H7 (cell line): ENCODE data around the gene FAM184A. TPM values are rescaled to one million over a fixed set of nuclear protein-coding genes. Genes with fewer than 3 reads are reported as not detected.
A peak's percentile ranks its signal among the peaks of the same experiment; 100 is the strongest.

ENCODE experiments used
- DNase-seq: peaks from one replicate; pipeline ENCODE4 v3.0.0; 2012
- H3K27me3 ChIP-seq: 2 replicates; pipeline ENCODE4 v1.6.0; 2011; ENCODE audit warnings: mild to moderate bottlenecking, low read length; ENCODE audit not compliant: control insufficient read depth, insufficient read depth
- H3K36me3 ChIP-seq: replicated peaks from 2 replicates; pipeline ENCODE4 v1.5.1; 2011; ENCODE audit warnings: low read length; ENCODE audit not compliant: control insufficient read depth, insufficient read depth
- H3K4me3 ChIP-seq: 2 replicates; pipeline ENCODE4 v1.5.1; 2011; ENCODE audit warnings: low read depth, mild to moderate bottlenecking, control low read depth, low read length, moderate library complexity; ENCODE audit not compliant: insufficient read depth
- total RNA-seq: library from RNA; depleted of rRNA; stranded (reverse); fragments of >200 nt; shearing (Covaris generic); gene quantifications from 2 replicates; pipeline ENCODE4 v1.2.3, GENCODE V29; 2014

The FAM184A gene
- total RNA-seq, 1 experiment from 2014 or later, result 6.8 TPM

GRCh38 chr6:118959903-118960302, 118.6 kb downstream of the FAM184A start:
- Histone ChIP-seq H3K27me3 (no peaks in the 10 kb centered on the region), H3K4me3 (no peak overlapping the region), H3K36me3 (no peaks in the 10 kb centered on the region)
- no peak for DNase-seq

GRCh38 chr6:118953391-118953790, 125.1 kb downstream of the FAM184A start:
- Histone ChIP-seq H3K27me3 (no peaks in the 10 kb centered on the region), H3K4me3 (no peak overlapping the region), H3K36me3 (no peaks in the 10 kb centered on the region)
- no peak for DNase-seq

- no peak for DNase-seq
- Histone ChIP-seq H3K4me3 (no peak overlapping the region), H3K27me3 (no peaks in the 10 kb centered on the region), H3K36me3 (no peaks in the 10 kb centered on the region)
Observed at GRCh38 chr6:118952683-118953082, 125.8 kb downstream of the FAM184A start.

- no peaks in the 10 kb centered on the region for H3K36me3 ChIP-seq
- no peaks in the 10 kb centered on the region for H3K27me3 ChIP-seq
- DNase-seq, result no peak
- H3K4me3 ChIP-seq, result no peak overlapping the region
Observed at GRCh38 chr6:118945217-118945616, 133.2 kb downstream of the FAM184A start.

GRCh38 chr6:118940770-118941169, 137.7 kb downstream of the FAM184A start:
- Histone ChIP-seq H3K27me3 (no peaks in the 10 kb centered on the region), H3K36me3 (no peaks in the 10 kb centered on the region), H3K4me3 (no peak overlapping the region)
- no peak for DNase-seq

GRCh38 chr6:118939683-118940082, 138.8 kb downstream of the FAM184A start:
- Histone ChIP-seq H3K4me3 (no peak overlapping the region), H3K36me3 (no peaks in the 10 kb centered on the region), H3K27me3 (no peaks in the 10 kb centered on the region)
- no peak for DNase-seq

GRCh38 chr6:118935978-118936703, 142.3 kb downstream of the FAM184A start:
- Histone ChIP-seq H3K36me3 (no peaks in the 10 kb centered on the region; the same call in 1 of the 2 replicates), H3K4me3 (no peak overlapping the region), H3K27me3 (no peaks in the 10 kb centered on the region)
- DNase-seq, result no peak

- H3K4me3 ChIP-seq, result peak overlapping the region; percentile 30
- no peak for DNase-seq
- no peaks in the 10 kb centered on the region for H3K27me3 ChIP-seq
- H3K36me3 ChIP-seq, result no peaks in the 10 kb centered on the region; the same call in 1 of the 2 replicates
Observed at GRCh38 chr6:118935331-118935668, 143.2 kb downstream of the FAM184A start.

GRCh38 chr6:118934461-118935330, 143.8 kb downstream of the FAM184A start, which contains the start of gene MCM9:
Gene MCM9, minus strand, starts transcription at chr6:118935159. Its CDS starts 3,436 bp downstream, at chr6:118931723.
- peak; percentile 96 for DNase-seq
- Histone ChIP-seq H3K36me3 (no peaks in the 10 kb centered on the region; the same call in 1 of the 2 replicates), H3K27me3 (no peaks in the 10 kb centered on the region), H3K4me3 (peak within 1 kb of the TSS; percentile 89)

GRCh38 chr6:118933855-118934460, 144.5 kb downstream of the FAM184A start:
- Histone ChIP-seq H3K27me3 (no peaks in the 10 kb centered on the region), H3K36me3 (no peaks in the 10 kb centered on the region; the same call in 1 of the 2 replicates), H3K4me3 (peak overlapping the region; percentile 25)
- DNase-seq, result no peak

- no peaks in the 10 kb centered on the region; the same call in none of the 2 replicates for H3K36me3 ChIP-seq
- DNase-seq, result no peak
- no peak overlapping the region for H3K4me3 ChIP-seq
- no peaks in the 10 kb centered on the region for H3K27me3 ChIP-seq
Observed at GRCh38 chr6:118932421-118932820, 146.0 kb downstream of the FAM184A start.

GRCh38 chr6:118931436-118931835, 147.0 kb downstream of the FAM184A start:
- Histone ChIP-seq H3K4me3 (no peak overlapping the region), H3K36me3 (no peaks in the 10 kb centered on the region; the same call in none of the 2 replicates), H3K27me3 (no peaks in the 10 kb centered on the region)
- no peak for DNase-seq

GRCh38 chr6:118930680-118931079, 147.8 kb downstream of the FAM184A start:
- H3K4me3 ChIP-seq, result no peak overlapping the region
- DNase-seq, result peak; percentile 12
- H3K36me3 ChIP-seq, result no peaks in the 10 kb centered on the region; the same call in none of the 2 replicates
- H3K27me3 ChIP-seq, result no peaks in the 10 kb centered on the region

GRCh38 chr6:118923035-118923434, 155.4 kb downstream of the FAM184A start:
- DNase-seq, result no peak
- Histone ChIP-seq H3K4me3 (no peak overlapping the region), H3K36me3 (peaks cover 5% of the 10 kb centered on the region), H3K27me3 (no peaks in the 10 kb centered on the region)
